Progenitor cell of endocrine pancreas (in vitro differentiated cells): Measurements from ENCODE around the gene ZNF280B. TPM values are rescaled to one million over a fixed set of nuclear protein-coding genes. Genes with fewer than 3 reads are reported as not detected.

Experiments used
- DNase-seq: peaks from one replicate; pipeline ENCODE4 v3.0.0; 2021; ENCODE audit warnings: low spot score; ENCODE audit not compliant: unreplicated experiment
- H3K27ac Mint-ChIP-seq: 2 replicates; pipeline ENCODE4 v1.8.0; 2021; ENCODE audit warnings: mild to moderate bottlenecking, moderate library complexity, mixed read lengths
- H3K27me3 Mint-ChIP-seq: 2 replicates; pipeline ENCODE4 v1.8.0; 2021; ENCODE audit warnings: mixed read lengths
- H3K36me3 Mint-ChIP-seq: 2 replicates; pipeline ENCODE4 v1.8.0; 2022; ENCODE audit warnings: mixed read lengths; ENCODE audit not compliant: insufficient read depth
- H3K4me1 Mint-ChIP-seq: 2 replicates; pipeline ENCODE4 v1.8.0; 2021; ENCODE audit warnings: low read depth, mixed read lengths
- H3K4me3 Mint-ChIP-seq: 2 replicates; pipeline ENCODE4 v1.8.0; 2021; ENCODE audit warnings: low read depth, mild to moderate bottlenecking, moderate library complexity, mixed read lengths
- H3K9me3 Mint-ChIP-seq: 2 replicates; pipeline ENCODE4 v1.8.0; 2021; ENCODE audit warnings: low read depth, mixed read lengths
- total RNA-seq: library from RNA; stranded (reverse); gene quantifications from 2 replicates; pipeline ENCODE4 v1.2.1, GENCODE V29; 2021
- TF ChIP-seq, protein P1 (sequence below): fragments of 200-600 bp; sonication (generic); IDR thresholded peaks from one replicate; pipeline ENCODE4 v1.5.0; 2021; ENCODE audit warnings: antibody characterized with exemption, mild to moderate bottlenecking; ENCODE audit not compliant: unreplicated experiment

Gene ZNF280B
- total RNA-seq, 1 donor from 2014 or later, result 7.0 TPM

DNA sequence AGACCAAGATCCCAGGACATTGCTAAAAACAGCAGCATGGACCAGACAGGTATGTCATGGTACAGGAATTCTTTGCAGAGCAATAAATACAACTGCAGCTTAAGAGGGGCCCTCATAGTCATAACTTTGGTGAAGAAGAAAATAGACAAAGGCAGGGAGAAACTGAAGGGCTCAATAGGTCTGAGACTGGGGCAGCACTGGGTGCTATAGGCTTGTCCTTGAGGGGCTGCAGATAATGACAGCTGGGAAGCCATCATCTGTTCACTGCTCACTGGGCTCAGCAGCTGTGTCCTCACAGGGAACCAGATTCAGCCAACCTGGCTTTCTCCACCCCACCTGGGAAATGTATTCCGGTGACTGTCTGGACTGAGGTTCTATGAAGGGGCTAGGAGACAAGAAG, 68.4 kb downstream of the ZNF280B start:
- Mint-ChIP-seq H3K4me1 (no peaks in the 10 kb centered on the region), H3K36me3 (no peaks in the 10 kb centered on the region), H3K9me3 (peaks cover 11% of the 10 kb centered on the region), H3K4me3 (no peak overlapping the region), H3K27me3 (peaks cover 69% of the 10 kb centered on the region), H3K27ac (no peak overlapping the region)
- DNase-seq, result no peak
- TF ChIP-seq, protein P1, sequence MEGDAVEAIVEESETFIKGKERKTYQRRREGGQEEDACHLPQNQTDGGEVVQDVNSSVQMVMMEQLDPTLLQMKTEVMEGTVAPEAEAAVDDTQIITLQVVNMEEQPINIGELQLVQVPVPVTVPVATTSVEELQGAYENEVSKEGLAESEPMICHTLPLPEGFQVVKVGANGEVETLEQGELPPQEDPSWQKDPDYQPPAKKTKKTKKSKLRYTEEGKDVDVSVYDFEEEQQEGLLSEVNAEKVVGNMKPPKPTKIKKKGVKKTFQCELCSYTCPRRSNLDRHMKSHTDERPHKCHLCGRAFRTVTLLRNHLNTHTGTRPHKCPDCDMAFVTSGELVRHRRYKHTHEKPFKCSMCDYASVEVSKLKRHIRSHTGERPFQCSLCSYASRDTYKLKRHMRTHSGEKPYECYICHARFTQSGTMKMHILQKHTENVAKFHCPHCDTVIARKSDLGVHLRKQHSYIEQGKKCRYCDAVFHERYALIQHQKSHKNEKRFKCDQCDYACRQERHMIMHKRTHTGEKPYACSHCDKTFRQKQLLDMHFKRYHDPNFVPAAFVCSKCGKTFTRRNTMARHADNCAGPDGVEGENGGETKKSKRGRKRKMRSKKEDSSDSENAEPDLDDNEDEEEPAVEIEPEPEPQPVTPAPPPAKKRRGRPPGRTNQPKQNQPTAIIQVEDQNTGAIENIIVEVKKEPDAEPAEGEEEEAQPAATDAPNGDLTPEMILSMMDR, result no peak

Other genes with a start within 250 kb of the ZNF280B start
- not detected in 2 replicates for gene ZNF280A, start 11.5 kb upstream of the ZNF280B start, total RNA-seq
- gene PRAME, start 50.5 kb upstream of the ZNF280B start, total RNA-seq, result not detected in 2 replicates
- gene GGTLC2, start 135.9 kb upstream of the ZNF280B start, total RNA-seq, result not detected in 2 replicates